Effector CD4-positive, alpha-beta T cell (primary cell): Measurements from ENCODE around the gene EBF3.

Experiments
- DNase-seq: peaks from one replicate; pipeline ENCODE4 v3.0.0-alpha.2; 2020

Gene EBF3

DNA sequence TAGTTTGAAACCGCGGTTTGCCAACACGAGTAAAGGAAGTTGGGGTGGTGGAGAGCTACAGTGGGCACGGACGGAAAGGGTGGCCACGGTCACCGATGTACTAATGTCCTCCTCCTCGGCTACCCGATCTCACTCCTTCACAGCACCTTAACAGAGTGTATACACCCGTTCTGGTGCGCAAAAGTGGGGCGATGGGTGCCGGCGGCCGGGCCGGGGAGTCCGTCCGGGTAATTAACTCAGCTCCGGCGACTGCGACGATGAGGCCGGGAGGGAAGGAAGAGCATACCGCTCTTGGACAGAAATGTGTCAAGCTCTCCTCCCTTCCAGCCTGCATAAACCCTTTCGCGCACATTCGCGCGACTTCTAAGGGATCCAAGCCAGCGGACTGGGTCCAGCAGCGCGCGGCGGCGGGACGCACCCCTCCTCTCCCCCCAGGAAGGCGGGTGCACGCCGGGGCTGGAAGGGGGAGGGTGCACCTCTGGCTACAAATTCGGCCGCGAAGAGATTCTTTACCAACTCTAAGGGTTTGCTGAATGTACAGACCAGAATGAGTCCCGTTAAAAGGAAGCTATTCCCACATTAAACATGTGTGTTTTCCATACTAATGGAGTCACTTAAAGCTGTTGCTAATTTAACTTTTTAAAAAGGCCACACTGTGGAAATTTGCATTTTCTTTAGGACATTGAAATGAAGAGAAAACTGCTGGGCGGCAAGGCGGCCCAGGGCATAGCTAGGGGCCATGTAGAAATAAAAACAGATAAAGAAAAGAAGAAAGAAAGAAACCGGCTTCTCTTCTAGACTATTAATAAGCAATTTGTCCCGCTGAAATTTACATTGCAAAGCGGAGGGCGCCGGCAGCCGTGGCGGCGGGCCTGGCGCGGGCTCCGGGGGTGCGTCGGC lies 6.6 kb upstream of the EBF3 start:
- no peak for DNase-seq

DNA sequence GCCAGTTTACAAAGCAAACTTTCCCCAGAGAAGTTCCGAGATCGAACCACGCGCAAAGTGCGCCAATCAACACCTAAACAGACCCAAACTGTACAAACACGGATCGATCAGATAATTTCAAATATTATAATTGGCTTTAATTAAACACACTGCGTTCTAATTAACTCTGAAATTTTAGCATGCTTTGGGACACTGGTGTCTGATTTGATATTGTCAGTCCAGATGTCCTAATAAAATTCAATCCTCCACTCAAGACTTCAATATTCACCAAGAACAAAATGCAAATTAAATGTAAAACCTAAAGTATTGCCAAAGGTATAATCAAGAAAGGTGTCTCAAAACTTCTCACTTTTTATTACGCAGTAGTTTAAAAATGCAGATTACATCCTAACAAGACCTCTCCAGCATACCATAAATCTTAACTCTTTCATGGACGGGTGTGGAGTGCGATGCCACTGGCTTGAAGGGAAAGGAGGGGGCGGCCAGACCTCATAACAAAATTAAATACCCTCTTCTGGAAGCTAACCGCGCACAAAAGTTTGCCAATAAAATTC lies 5.9 kb upstream of the EBF3 start:
- no peak for DNase-seq

DNA sequence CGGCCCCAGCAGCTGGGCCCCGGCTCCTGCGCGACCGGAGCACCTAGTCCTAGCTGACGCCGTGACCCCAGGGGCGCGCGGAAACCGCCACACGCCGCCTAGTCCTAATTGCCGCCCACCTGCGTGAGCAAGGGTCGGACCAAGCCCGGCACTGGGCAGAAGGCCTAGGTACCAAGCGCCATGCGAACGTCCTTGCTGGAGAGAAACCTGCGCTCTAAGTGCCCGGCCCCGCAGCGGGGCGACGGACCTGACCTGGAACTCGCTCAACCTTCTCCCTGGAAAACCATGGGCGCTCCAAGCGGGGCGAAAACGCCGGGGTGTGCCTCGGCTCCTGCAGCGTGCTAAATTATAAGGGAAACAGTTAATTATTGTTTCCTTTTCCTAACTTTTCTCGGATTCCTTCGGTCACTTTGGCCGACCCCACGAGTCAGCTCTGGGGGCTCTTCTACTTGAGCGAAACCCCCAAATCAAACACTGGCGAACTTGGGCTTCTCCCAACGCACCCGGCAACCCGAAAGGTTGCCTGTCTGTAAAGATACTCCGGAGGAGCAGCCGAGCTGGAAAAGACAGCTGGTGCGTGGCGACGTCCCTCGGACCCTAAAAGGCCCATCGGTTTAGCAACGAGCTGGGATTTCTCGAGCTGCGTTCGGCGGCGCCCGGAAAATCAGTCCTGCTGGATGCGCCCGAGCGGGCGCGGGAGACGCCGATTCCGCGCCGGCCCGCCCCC lies 5.3 kb upstream of the EBF3 start:
- no peak for DNase-seq

DNA sequence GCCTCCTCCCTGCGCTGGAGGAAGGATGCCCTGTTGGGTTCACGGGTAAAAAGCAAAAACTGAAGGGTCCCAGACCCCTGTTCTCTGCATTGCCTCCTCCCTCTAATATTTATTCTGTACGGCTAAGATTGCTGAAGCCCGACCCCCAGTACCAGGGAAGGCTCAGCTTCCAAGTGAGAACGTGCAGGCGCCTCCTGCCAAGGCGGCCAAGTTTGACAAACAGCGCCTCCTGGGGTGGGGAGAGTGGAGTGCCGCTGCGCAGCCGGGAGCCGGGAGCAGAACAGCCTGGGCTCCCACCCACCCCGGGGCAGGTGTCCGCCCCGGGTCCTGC lies 4.7 kb upstream of the EBF3 start:
- no peak for DNase-seq

DNA sequence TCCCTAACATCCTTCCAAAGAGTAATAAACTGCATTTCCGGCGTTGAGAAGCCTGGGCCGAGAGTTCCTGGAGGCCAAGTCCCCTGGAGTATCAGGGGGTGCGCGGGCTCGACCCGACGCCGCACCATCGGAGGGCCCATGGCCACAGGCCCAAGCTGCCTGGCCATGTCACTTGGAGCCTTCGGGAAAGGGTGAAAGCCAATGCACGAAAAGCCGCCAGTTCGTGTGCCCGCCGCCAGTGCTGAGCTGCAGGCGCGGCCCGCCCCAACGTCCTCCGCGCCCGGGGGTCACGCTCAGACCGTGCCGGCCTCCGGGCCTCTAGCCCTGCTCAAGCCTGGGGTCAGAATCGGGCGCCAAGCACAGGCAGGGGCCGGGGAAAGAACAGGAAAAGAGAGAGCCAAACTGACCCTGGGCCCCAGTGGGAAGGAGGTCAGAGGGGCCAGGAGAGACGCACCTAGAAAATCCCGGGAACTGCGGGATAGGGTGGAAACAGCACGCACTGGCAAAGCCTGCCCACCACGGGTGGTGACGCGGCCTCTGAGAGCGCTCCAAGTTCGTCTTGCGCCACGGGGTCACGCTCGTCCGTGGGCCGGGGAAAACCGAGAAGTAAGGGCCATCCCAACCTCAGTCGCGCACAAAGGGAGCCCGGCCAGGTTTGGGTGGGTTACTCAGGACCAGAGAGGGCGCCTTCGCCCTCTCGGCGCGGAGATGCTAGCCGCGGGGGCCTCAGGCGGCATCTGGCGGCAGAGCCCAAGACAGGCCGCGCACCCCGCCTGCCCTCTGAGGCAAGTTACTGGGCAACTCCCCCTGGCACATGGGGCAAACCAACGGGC lies 4.2 kb upstream of the EBF3 start:
- no peak for DNase-seq

DNA sequence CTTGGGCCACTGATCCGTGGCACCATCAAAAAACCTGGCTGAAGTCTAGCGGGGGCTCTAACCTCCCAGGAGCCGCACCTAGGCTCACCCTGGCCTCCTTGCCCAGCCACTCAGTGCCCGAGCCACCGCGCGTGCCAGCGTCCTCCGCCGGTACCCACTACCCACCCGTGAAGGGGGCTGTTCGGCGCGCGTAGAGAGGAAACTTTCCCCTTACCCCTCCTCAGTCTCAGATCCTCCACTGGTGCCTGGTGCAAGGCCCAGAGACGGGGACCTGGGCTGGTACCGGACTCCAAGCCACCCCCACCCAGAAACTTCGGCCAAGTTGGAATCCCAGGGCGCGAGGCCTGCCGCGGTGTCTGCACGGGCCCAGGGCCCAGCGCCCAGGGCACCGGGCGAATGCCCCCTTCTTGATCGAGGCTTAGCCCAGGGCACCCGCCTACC lies 3.5 kb upstream of the EBF3 start:
- no peak for DNase-seq

DNA sequence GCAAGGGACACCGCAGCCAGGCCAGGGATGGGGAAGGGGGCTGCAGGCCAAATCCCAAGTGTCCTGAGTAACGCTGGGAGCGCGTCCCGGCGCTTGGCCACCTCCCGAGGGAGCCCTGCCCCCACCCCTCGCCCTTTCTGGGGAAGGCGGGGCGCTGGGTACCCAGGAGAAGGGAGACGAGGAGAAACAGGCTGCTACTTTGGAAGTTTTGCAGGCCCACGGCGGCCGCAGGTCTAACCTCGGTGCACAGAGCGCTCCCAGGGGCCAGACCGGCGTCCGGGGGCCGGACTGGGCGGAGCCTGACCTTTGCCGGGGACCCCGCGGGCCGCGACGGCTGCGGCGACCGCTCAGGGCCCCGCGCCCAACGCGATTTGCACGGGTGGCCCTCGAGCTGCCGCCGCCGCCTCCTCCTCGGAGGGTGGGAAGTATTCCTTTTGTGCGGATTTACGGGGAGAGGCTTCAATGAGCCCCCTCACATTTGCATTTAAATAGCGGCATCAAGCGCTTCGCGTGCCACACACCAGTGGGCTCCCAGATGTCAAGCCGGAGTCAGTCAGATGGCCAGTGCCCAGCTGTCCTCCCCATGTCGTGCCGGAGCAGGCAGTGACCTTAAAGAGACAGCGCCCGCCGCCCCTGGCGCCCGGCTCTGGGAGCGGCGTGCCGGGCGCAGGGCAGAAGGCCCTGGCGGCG lies 3.0 kb upstream of the EBF3 start:
- DNase-seq, result no peak

DNA sequence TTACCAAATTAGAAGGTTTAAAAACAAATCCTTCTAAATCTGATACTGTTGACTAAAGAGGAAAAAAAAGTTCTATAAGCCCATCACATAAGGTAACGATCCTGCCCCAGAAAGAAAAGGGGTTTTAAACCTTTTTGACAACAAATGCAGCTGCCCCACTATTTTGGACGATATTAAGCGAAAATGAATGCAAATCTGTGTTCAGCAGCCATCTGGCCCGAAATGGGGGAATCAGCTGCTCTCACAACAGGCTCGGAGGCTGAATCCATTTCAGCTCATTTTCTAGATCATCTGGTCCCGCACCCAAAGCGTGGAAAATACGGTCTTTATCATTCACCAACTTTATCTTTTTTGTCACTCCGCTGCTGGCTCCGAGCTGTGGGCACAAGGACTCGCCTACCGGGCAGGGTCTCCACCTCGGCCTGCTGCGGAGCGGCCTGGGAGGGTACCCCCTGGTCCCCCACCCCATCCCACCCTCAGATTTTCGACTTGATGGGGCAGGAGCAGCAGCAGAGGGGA lies 2.4 kb upstream of the EBF3 start:
- DNase-seq, result no peak

DNA sequence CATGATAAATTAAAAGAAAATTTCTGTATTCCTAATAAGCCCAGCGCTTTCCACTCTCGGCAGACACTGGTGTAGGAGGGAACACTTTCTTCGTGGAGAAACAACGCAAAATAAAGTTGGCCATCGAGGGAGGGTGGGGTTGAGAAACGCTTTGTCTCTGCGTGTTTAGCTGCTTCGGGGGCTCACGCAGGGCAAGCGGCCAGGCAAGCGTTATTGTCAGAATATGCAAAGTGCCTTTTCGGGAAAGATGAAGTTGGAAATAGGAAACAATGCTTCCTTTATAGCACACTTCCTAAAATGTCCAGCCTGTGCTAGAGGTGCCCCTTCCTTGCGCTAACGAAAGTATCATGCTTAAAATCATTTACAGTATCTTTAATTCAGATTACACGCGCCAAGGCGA lies 1.9 kb upstream of the EBF3 start:
- DNase-seq, result no peak

DNA sequence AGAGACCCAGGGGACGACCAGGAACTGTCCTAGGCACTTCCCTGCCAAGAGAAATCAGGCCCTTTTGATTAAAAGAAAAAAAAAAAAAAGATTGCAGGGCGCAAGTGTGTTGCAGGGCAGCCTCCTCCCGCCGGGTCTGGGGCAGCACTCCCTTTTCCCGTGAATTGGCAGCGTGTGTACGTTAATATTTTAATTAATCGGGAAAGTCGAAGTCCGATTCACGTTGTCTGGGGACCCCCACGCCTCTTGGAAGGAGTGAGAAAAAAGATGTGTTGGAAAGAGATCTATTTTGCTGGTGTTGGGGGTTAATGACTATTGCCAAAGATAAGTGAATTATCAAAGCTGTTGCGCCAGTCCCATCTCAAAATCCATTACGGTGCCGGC lies 1.3 kb upstream of the EBF3 start:
- DNase-seq, result no peak

DNA sequence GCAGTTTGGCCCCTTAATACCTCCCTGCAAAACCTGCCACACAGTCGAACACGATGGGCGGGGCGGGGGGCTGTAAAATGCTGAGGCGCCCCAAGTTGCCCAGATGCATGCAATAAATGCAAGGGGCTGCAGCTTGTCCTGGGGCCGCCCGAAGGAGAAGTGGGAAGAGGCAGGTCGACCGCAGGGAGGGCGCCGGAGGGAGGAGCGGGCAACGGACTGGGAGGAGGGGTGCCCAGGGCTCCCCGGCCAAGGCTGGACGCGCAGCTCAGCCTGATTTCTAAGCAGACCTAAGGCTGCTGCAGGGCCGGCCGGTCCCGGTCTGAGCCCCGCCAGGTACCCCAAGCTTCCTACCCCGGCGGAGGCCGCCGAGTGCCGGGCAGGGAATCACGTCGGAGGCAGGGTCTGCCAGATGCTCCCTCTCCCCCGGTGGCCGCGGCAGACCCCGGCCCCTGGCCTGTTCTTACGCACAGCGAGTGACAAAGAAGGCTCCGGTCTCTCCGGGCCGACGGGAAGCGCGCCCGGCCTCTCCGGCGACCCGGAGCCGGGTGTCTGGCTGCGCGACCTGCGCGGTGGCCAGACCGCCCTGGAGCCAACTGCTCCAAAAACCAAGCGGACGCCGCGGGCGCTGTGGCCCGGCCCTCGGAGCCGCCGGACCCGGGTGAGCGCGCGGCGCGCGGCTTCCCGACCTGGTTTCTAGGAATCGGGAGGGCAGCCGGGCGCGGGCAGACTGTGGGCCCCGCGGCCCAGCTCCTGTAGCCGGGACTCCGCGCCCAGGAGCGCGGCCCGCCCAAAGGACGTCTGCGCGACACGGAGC lies 744 bp upstream of the EBF3 start:
- no peak for DNase-seq

DNA sequence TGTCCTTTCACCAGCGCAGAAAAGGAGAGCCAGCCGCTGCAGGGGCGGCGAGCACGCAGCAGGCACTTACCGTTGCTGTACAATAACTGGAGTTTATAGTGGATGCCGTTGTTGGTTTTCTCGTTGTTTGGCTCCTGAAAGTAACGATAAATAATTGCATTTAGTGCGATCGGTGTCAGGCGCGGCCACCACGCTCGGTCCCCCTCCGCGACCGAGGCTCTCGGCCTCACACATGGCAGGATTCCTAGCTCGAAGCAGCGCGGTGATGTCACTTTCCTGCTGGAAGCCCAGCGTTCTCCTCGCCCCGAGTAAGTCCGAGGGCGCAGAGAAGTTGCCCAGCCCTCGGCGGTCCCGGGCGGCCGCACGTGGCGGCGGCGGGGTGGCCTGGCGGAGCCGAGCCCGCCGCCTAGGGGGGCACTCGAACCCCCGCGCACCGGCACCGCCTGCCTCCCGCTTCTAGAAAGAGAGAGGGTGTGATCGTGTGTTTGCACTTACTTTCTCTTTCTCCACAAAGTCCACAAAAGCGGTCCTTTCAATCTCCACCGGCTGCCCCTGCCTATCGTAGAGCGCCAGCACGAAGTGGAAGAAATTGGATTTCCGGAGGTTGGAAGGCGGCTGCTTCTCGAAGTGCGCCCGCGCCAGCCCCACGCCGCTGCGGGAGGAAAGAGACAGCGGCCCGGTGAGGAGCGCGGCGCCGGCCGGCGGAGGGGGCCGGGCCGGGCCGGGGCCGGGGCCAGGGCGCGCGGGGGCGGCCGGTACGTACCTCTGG lies 1.0 kb downstream of the EBF3 start:
- DNase-seq, result no peak

DNA sequence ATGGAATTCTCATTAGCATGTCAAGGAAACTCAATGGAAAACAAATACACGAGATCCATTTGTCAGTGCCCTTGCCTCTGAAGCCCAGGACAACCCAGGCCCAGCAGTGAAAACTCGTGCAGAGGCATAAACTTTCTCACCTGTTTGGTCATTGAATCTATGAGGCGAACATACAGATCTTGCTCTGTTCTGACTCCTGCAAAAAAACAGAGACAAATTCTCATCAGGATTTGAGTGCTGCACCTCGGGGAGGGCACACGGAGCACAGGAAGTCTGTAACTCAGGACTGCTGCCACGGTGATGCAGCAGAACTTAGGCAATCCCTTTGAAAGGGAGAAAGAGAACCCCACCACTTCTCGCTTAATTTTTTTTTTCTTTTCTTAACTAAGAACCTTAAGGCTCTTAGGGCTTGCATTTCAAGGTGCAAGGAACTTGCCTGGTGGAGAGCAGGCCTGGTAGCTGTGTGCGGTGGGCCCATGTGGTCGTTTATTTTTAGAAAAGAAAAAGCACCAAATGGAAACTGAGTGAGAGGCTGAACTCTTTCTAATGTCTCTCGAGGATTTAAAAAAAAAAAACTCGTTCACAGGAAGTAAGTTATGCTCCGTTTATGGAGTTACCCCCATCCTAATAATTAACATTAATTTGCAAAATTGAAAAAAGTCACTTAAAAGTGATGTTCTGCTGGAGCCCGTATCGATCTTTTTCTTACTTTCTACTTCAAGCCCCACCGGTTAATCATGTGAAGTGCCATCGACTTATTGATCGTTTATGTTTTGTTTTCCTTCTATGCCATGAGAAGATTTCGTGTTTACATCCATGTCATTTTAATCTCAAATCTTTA lies 1.8 kb downstream of the EBF3 start:
- no peak for DNase-seq

DNA sequence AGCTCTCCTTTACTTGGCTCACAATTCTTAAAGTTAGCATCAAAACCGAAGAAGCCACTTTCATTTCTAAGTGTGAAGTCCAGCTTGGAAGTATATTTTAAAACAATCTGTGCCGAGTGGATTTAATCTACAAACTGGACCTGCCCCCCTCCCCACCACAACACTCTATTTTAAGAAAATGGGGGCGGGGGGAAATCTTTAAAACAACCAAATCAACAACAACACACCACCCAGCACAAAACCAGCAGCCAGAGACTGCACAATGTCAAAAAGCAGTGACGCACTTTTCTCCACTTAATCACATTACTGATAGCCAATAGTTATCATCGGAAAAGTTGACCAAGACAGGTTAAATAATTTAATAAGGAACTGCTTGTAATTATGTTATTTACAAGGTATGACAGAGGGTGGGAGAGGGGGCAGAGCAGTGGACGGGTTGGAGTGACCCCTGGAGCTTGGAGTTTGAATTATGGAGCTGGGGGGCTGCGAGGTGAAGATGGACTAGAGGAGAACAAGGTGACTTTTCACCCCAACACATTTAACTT lies 2.8 kb downstream of the EBF3 start:
- DNase-seq, result no peak

DNA sequence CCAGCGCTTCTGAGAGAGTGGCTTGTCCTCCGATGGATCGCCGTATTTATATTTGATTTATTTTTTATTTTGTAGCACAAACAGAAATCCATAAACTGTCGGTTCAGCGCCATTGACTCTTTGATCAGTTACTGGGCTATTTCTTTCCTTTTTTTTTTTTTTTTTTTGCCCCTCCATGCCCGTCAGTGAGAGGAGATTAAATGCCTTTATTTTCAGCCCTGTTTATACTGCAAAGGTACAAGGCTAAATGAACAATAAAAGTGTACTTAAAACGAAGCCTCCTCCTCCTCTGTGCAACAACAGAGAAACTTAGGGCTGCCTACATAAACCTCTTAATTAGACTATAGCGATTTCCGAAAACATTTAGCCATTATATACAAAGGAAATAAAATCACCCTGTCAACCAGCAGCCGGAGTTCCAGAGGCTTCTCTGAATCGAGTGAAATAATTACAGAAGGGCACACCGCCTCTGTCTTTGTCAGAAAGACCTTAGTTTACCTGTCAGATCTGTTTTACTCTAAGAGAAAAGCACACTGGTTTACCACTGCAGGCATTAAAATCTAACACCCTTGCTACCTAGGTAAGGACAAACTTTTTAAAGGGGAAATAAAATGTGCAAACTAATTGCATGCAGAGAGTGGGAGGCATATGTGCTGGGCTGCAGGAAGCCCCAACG lies 3.5 kb downstream of the EBF3 start:
- no peak for DNase-seq

DNA sequence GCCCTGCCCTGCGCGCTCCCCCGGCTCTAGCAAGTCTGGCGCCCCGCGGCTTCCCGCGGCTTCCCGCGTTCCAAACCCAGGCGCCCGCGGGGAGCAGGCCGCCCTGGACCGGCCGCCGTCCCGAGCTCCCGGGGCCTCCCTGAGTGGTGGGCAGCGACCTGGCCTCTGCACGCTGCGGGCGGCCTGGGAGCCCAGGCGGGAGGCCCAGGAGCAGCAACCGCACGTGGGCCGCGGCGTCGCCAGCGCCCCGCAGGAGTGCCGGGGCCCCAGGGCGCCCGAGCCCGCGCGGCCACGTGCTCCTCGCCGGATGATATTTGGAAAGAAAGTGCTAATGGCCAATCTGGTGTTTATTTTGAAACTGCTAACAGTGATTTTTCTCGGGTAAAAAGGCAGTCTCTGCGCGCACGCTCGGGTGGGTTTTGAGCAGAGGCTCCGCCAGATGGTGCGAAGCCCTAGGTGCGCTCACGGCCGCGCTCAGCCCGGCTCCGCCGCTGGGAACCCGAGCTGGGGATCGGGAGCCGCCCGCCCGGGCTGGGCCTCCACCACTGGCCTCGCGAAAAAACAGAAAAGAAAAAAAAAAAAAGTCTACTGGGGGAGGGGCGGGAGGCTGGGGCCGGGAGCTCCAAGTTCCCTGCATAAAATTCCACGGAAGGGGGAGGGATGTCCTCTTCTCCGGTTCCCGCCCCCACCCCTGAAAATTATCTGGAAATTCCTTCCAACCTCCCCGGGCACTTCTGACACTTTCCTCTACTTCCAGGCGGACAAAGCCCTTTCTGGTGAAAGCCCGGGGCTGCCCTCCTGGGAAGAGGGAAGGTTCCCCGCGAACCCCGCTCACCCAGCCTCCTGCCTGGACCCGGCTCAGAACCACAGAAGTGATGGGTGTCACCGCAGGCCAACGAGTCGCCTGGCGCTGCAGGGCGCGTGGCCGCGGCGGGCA lies 4.3 kb downstream of the EBF3 start:
- no peak for DNase-seq
